ENCODE data around the gene COBL.

DNA sequence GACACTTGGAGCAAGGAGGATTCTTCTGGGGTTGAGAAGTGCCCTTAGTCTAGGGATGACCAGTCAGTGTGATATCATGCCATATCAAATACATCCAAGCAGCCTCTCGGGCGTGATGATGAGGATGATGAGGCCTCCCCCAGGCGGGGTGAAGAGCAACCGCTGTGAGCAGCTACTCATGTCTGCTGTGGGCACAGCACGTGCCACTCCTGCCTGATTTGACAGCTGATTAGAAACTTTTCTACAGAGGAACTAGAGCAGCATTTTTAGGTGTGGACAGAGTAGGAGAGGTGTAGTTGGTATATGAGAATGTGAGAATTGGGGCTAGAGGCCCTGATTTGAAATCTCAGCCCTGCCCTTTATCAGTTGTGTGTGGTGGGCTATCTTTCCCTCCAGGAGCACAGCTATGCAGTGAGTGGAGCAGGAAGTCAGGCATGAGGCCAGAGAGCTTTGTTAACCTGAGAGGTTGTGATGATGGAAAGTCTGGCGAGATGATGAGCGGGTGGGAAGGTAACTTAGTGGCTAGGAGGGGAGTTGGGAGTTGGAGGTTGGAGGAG, 49.6 kb upstream of the COBL start:
- TF ChIP-seq POLR2A (IDR thresholded peaks at IDR 0.05) (no peak), EP300 (IDR thresholded peaks at IDR 0.05) (no peak), CTCF (IDR thresholded peaks at IDR 0.05) (no peak), POLR2AphosphoS5 (IDR thresholded peaks at IDR 0.05) (no peak)

All from suprapubic skin (tissue), 4 donors.